ENCODE results near the gene MAN1C1. TPM values are rescaled to one million over a fixed set of nuclear protein-coding genes. Genes with fewer than 3 reads are reported as not detected.
A peak's percentile ranks its signal among the peaks of the same experiment; 100 is the strongest.

MAN1C1 gene
- total RNA-seq, 4 donors from 2014 or later = 14.6 to 25.1 (median 17.5) TPM

DNA sequence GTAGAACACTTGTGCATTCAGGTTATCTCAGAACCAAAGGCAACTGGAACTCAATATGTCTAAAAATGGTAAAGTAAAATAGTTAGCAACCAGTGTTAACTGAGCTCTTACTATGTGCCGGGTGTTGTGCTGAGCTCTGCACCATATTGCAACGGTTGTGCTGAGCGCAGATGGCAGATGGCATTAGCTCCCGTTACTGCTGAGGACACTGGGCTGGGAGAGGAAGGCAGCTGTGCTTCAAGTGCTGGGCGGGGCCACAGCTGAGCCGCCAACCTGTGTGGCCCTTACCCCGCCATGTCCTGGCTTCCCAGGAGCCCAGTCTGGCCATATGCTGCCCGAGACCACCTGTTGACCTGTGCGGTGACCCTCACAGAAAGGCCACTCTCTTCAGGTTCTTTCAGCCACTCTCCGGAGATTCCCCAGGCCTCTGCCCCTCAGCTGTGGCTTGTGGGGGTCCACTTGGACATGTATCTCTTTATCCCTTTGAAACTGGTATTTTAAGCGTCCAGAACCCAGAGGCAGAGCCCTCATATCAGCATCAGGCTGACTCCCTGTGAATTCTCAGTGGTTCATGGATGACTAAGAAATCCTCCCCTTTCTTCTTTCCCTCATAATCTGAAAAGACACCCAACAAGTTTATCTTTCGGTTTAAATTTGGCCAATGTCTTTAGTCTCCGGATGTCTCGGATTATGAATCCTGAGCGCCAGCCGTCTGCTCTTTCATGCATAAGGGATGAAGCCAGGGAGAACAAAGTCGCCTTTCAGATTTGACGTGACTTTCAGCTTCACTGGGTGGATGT lies 46.8 kb upstream of the MAN1C1 start:
- Histone ChIP-seq H3K4me1 (peaks cover 0 to 58% (median 28%) of the 10 kb centered on the region in 4 donors), H3K27ac (peak overlapping the region in 2 of 4 donors; percentile 80 to 91)

DNA sequence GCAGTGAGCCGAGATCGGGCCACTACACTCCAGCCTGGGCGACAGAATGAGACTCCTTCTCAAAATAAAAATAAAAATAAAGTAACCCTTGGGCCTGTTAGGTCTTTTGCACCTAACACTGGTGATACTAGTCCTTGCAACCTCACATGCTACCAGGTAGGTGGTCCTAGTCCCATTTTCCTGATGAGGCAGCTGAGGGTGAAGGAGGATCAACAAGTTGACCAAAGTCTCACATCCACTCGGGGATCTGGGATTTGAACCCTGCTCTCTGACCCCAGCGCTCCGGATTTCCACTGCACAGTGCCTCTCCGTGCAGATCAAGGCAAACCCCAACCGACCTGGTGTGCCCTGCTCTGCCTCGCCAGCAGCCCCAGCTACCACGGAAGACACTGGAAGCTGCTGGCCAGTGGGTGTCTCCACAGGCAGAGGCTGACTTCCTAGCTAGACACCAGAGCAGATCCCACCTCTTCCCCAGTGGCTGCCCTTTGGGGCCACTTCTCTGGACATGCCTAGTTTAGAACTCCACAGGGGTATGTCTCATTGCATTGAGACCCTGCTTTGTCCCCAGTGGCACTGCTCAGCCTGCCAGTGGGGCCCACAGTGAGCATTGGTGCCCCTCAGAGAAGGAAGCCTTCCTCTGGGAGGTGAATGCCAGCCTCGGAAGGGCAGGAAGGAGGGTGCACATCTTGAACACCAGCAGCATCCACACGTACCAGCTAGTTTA lies 45.6 kb upstream of the MAN1C1 start:
- Histone ChIP-seq H3K36me3 (no peaks in the 10 kb centered on the region), H3K4me1 (peaks cover 0 to 47% (median 28%) of the 10 kb centered on the region in 4 donors), H3K9me3 (no peaks in the 10 kb centered on the region), H3K4me3 (no peak overlapping the region), H3K27ac (no peak overlapping the region), H3K27me3 (no peaks in the 10 kb centered on the region)
- no peak for DNase-seq (ENCODE audit: low spot score in 2 of 2)
- TF ChIP-seq, protein P1, sequence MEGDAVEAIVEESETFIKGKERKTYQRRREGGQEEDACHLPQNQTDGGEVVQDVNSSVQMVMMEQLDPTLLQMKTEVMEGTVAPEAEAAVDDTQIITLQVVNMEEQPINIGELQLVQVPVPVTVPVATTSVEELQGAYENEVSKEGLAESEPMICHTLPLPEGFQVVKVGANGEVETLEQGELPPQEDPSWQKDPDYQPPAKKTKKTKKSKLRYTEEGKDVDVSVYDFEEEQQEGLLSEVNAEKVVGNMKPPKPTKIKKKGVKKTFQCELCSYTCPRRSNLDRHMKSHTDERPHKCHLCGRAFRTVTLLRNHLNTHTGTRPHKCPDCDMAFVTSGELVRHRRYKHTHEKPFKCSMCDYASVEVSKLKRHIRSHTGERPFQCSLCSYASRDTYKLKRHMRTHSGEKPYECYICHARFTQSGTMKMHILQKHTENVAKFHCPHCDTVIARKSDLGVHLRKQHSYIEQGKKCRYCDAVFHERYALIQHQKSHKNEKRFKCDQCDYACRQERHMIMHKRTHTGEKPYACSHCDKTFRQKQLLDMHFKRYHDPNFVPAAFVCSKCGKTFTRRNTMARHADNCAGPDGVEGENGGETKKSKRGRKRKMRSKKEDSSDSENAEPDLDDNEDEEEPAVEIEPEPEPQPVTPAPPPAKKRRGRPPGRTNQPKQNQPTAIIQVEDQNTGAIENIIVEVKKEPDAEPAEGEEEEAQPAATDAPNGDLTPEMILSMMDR (IDR thresholded peaks at IDR 0.05) = no peak
- TF ChIP-seq POLR2A (IDR thresholded peaks at IDR 0.05) (no peak), EP300 (IDR thresholded peaks at IDR 0.05) (no peak)
- whole genome bisulfite sequencing, 2 donors = 83% methylated on average over 10 to 12 of the region's 12 CpGs

More for the DNA sequence above, 46.8 kb upstream of the MAN1C1 start:
- Histone ChIP-seq H3K9me3 (no peaks in the 10 kb centered on the region), H3K27me3 (no peaks in the 10 kb centered on the region), H3K36me3 (peaks cover 0 to 4% (median 0%) of the 10 kb centered on the region in 3 donors), H3K4me3 (no peak overlapping the region)
- whole genome bisulfite sequencing, 2 donors = 71 to 73% methylated on average over 18 of the region's 18 CpGs
- TF ChIP-seq POLR2A (IDR thresholded peaks at IDR 0.05) = no peak
- no peak for TF ChIP-seq EP300 (IDR thresholded peaks at IDR 0.05)
- DNase-seq (ENCODE audit: low spot score in 2 of 2) = no peak

DNA sequence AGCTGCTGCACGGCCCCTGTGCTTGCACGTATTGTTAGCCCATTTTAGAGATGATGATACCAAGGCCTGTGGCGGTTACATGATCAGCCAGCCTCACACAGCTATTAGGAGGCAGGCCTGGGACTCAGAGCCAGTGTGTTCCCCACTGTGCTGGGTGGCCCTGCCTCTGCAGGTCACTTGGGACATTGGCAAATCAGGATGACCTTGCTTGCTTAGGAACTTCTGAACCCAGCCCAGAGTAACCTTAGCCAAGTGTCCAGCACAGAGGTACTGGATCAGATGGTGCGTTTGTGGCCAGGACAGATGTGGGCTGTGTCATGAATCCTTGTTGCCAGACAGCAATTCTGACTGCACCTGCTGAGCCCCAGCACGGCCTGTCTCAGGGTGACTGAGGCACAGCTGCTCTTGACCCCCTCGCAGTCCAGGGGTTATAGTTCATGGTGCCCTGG lies 45.0 kb upstream of the MAN1C1 start:
- TF ChIP-seq POLR2A (IDR thresholded peaks at IDR 0.05) (no peak), EP300 (IDR thresholded peaks at IDR 0.05) (no peak)
- TF ChIP-seq, protein P1 (IDR thresholded peaks at IDR 0.05) = no peak
- Histone ChIP-seq H3K4me3 (no peak overlapping the region), H3K36me3 (no peaks in the 10 kb centered on the region), H3K27me3 (no peaks in the 10 kb centered on the region), H3K9me3 (no peaks in the 10 kb centered on the region), H3K27ac (no peak overlapping the region), H3K4me1 (peaks cover 0 to 41% (median 27%) of the 10 kb centered on the region in 4 donors)
- WGBS, 2 donors = 60 to 80% methylated on average over 1 to 5 of the region's 6 CpGs
- no peak for DNase-seq (ENCODE audit: low spot score in 2 of 2)

DNA sequence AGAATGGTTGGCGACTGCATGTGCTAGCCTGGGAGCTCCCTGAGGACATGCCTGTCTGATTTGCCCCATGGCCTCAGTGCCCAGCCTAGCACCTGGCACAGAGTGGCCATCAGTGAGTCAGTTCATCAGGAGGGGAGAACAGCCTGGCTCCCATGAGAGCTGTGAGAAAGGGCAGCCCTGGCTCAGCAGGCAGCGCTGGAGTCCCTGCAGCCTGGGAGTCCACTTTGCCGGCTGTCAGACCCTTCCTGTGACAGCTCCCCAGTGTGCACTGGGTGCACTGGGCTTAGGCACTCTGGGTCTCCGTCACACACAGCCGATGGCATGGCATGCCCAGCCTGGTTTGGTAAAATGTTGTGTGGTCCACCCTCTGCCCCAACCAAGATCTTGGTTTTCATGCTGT lies 44.5 kb upstream of the MAN1C1 start:
- DNase-seq (ENCODE audit: low spot score in 2 of 2) = no peak
- 71 to 72% methylated on average over 1 to 5 of the region's 5 CpGs for WGBS, 2 donors
- H3K4me1 ChIP-seq = peaks cover 0 to 35% (median 21%) of the 10 kb centered on the region in 4 donors

More for the DNA sequence above, 44.5 kb upstream of the MAN1C1 start:
- TF ChIP-seq POLR2A (IDR thresholded peaks at IDR 0.05) = no peak
- TF ChIP-seq EP300 (IDR thresholded peaks at IDR 0.05) = no peak
- TF ChIP-seq, protein P1 (IDR thresholded peaks at IDR 0.05) = no peak
- Histone ChIP-seq H3K27me3 (no peaks in the 10 kb centered on the region), H3K36me3 (no peaks in the 10 kb centered on the region), H3K9me3 (no peaks in the 10 kb centered on the region), H3K27ac (no peak overlapping the region), H3K4me3 (no peak overlapping the region)
